Measurements from ENCODE around the gene DHODH.
"Not testable (repeated sequence)": the region's sequence is repeated elsewhere in the genome, so short reads cannot be mapped to it uniquely, and the experiment has no call there.

DNA sequence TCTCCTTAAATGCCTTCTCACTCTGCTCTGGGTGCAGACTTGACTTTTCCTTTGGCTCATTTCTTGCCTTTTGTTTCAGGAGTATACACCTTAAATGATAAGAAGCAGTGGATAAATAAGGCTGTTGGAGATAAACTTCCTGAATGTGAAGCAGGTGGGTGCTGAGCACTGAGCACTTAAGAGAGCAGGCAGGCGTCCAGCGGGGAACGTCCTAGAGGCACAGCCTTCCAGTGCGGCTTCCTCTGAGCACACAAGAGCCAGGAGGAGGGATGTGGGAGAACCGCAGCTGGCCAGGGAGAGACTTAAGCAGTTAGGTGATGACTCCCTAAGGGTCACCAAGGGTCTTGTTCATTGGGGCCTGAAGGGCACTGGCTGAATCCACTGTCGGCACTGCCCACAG lies 48.8 kb downstream of the DHODH start:
- TF ChIP-seq, protein P1, sequence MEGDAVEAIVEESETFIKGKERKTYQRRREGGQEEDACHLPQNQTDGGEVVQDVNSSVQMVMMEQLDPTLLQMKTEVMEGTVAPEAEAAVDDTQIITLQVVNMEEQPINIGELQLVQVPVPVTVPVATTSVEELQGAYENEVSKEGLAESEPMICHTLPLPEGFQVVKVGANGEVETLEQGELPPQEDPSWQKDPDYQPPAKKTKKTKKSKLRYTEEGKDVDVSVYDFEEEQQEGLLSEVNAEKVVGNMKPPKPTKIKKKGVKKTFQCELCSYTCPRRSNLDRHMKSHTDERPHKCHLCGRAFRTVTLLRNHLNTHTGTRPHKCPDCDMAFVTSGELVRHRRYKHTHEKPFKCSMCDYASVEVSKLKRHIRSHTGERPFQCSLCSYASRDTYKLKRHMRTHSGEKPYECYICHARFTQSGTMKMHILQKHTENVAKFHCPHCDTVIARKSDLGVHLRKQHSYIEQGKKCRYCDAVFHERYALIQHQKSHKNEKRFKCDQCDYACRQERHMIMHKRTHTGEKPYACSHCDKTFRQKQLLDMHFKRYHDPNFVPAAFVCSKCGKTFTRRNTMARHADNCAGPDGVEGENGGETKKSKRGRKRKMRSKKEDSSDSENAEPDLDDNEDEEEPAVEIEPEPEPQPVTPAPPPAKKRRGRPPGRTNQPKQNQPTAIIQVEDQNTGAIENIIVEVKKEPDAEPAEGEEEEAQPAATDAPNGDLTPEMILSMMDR (IDR thresholded peaks at IDR 0.05; ENCODE audit: insufficient read depth, low read length, poor library complexity, severe bottlenecking) = not testable (repeated sequence)
- not testable (repeated sequence) for TF ChIP-seq EZH2phosphoT487 (conservative IDR thresholded peaks at IDR 0.05; ENCODE audit: low read length)

All from SU-DHL-6 (cell line).